Adipocyte (in vitro differentiated cells): ENCODE data around the gene DNM1.

ENCODE experiments used
- DNase-seq: peaks from one replicate; pipeline ENCODE4 v3.0.0-alpha.2; 2015; ENCODE audit warnings: low read depth
- H3K27me3 ChIP-seq: replicated peaks from 2 replicates; pipeline ENCODE4 v1.7.0; 2013; ENCODE audit warnings: mild to moderate bottlenecking, low read length, moderate library complexity; ENCODE audit not compliant: control insufficient read depth, insufficient read depth
- H3K36me3 ChIP-seq: 2 replicates; pipeline ENCODE4 v1.7.0; 2013; ENCODE audit warnings: low read length, mild to moderate bottlenecking, moderate library complexity; ENCODE audit not compliant: control insufficient read depth, insufficient read depth, severe bottlenecking
- H3K4me1 ChIP-seq: 2 replicates; pipeline ENCODE4 v1.7.0; 2013; ENCODE audit warnings: mild to moderate bottlenecking, low read length, moderate library complexity; ENCODE audit not compliant: control insufficient read depth, insufficient read depth
- H3K4me3 ChIP-seq: 2 replicates; pipeline ENCODE4 v1.7.0; 2013; ENCODE audit warnings: mild to moderate bottlenecking, low read length, moderate library complexity
- H3K9ac ChIP-seq: 2 replicates; pipeline ENCODE4 v1.7.0; 2013; ENCODE audit warnings: mild to moderate bottlenecking, low read length, moderate library complexity
- H3K9me3 ChIP-seq: 2 replicates; pipeline ENCODE4 v1.7.0; 2013; ENCODE audit warnings: mild to moderate bottlenecking, low read length, moderate library complexity; ENCODE audit not compliant: control insufficient read depth

DNM1 gene

DNA sequence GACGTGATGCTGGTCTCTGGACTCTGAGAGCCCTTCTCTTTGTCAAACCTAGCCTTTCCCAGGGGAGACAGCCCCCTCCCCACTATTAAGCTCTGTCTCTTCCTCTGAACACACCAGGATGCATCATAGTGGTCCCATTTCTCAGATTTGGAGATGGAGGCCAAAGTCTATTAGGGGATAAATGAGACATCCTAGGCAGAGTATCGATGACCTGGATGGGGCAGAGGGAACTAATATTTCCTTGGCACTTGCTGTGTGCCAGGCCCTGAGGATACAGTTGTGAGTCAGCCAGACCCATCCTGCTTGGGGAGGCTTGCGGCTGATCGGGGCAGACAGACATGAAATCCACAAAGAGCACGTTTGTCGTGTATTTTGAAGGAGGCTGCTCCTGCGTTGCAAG is 5.2 kb downstream of the DNM1 start:
- DNase-seq: no peak
- Histone ChIP-seq H3K27me3 (no peaks in the 10 kb centered on the region), H3K9ac (no peak overlapping the region), H3K4me1 (peaks cover 5% of the 10 kb centered on the region), H3K4me3 (no peak overlapping the region), H3K9me3 (no peaks in the 10 kb centered on the region), H3K36me3 (no peaks in the 10 kb centered on the region)

DNA sequence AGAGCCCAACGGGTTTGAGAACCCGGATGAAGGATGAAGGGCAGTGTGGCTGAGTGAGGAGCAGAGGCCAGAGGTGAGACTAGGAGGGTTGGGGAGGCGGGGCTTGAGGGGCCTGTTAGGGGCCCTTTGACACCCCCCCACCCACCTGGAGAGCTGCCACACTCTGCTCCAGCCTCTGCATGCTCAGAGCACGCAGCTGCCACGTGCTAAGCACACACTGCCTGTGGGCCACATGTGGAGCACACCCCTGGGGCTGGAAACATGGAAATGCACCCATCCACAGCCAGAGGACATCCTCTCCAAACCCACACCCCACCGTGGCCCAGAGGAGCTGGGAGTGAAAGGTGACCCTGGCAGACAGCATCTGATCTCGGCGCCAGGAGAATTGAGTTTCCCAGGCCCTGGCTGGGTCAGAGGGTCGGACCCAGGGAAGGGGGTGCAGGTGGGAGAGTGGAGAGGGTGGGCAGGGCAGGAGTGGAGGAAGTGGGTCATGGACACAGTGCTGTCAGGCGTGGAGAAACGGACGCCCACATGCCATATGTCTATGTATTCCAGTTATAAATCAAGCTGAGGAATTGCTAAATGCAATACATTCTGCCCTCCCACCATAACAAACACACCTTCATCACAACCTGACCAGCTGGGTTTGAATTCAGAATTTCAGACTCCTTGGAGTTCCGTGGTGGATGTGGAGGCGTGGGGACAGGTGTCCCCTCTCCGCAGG is 5.9 kb downstream of the DNM1 start:
- H3K4me1 ChIP-seq: peaks cover 5% of the 10 kb centered on the region

DNA sequence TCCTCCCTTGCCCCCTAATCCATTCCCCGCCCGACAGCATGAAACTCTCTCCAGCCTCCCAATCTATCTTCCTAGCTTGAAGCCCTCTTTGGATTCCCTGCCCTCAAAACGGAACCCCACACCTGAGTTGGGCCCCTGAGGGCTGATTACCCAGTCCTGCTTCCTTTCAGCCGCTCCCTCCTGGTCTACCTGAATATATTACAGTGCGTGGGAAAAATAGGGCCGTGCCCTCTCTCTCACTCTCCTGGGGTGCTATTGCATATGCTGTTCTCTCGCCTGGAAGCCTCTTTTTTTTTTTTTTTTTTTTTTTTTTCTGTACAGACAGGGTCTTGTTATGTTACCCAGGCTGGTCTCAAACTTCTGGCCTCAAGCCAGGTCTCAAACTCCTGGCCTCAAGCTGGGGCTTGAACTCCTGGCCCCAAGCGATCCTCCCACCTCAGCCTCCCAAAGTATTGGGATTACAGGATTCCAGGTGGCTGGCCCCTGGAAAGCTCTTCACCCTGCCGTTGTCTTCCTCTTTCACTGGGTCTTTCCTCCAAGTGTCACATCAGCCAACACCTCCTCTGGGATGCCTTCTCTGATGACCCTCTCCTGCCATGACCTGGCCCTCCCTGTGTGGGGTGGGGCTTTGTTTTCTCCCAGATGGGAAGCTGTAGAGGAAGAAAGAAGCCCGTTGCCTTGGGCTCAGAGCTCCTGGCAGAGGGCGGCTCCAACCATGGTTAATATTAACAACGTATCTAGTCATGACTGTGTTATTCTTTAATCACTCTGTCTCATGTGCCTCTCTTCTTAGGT is 8.2 kb downstream of the DNM1 start:
- Histone ChIP-seq H3K4me1 (peaks cover 19% of the 10 kb centered on the region), H3K4me3 (no peak overlapping the region), H3K9me3 (no peaks in the 10 kb centered on the region), H3K9ac (no peak overlapping the region), H3K36me3 (no peaks in the 10 kb centered on the region), H3K27me3 (no peaks in the 10 kb centered on the region)
- DNase-seq: no peak

More for the DNA sequence above, 5.9 kb downstream of the DNM1 start:
- no peak for DNase-seq
- Histone ChIP-seq H3K9ac (no peak overlapping the region), H3K9me3 (no peaks in the 10 kb centered on the region), H3K27me3 (no peaks in the 10 kb centered on the region), H3K4me3 (no peak overlapping the region), H3K36me3 (no peaks in the 10 kb centered on the region)

DNA sequence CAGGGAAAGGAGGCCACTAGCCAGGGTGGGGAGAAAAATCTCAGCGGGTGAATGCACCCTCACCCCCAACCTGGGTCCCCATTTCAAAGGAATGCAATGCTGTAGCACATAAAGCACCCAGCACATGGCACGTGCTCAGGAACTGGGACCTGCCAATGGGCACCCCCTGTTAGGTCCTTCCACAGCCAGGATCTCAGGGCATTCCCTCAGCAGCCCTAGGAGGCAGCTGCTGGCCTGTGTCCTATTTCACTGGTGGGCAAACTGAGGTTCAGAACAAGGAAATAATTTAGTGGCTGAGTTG is 8.8 kb downstream of the DNM1 start:
- no peak overlapping the region for H3K9ac ChIP-seq
- no peaks in the 10 kb centered on the region for H3K9me3 ChIP-seq
- no peaks in the 10 kb centered on the region for H3K36me3 ChIP-seq
- DNase-seq: no peak
- peaks cover 25% of the 10 kb centered on the region for H3K4me1 ChIP-seq
- no peak overlapping the region for H3K4me3 ChIP-seq
- H3K27me3 ChIP-seq: no peaks in the 10 kb centered on the region

DNA sequence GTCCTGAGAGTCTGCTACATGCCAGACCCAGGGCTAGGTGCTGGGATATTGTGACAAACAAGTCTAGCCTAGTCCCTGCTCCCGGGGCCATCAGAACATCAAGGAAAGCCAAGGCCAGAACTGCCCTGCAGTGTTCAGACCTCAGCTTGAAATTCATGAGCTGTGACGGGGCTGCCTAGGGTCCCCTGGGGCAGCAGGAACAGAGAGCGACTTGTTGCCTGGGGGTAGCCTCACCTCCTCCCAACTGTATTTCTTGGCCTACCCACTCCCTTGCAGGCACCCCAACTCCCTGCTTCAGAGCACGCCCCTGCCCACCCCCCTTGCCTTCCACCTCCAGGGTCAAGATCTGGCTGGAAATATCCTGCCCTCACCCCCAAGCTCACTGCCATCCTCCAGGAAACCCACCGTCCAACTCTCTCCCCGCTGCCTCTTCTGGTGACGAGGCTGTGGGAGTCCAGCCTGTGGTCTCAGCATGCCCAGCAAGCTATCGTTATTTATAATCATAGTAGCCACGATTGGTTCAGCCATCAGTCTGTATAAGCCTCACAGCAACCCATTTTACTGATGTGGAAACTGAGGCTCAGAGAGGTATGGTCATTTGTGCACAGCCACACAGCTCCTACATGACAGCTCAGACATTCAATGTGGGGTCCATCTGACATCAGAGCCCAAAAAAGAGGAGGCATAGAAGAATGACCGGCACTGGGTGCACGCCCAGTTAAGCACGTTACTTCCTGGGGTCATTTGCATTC is 10.7 kb downstream of the DNM1 start:
- no peak for DNase-seq
- Histone ChIP-seq H3K9me3 (no peaks in the 10 kb centered on the region), H3K27me3 (no peaks in the 10 kb centered on the region), H3K4me1 (peaks cover 24% of the 10 kb centered on the region), H3K9ac (no peak overlapping the region), H3K36me3 (no peaks in the 10 kb centered on the region), H3K4me3 (no peak overlapping the region)

GRCh38 chr9:128214571-128215490 is 11.7 kb downstream of the DNM1 start:
- no peaks in the 10 kb centered on the region for H3K27me3 ChIP-seq
- H3K4me1 ChIP-seq: peaks cover 24% of the 10 kb centered on the region
- H3K4me3 ChIP-seq: no peak overlapping the region
- H3K36me3 ChIP-seq: no peaks in the 10 kb centered on the region
- no peaks in the 10 kb centered on the region for H3K9me3 ChIP-seq
- no peak for DNase-seq
- peak overlapping the region; percentile 45 for H3K9ac ChIP-seq

- Histone ChIP-seq H3K4me1 (peaks cover 24% of the 10 kb centered on the region), H3K27me3 (no peaks in the 10 kb centered on the region), H3K9me3 (no peaks in the 10 kb centered on the region), H3K4me3 (no peak overlapping the region), H3K36me3 (no peaks in the 10 kb centered on the region), H3K9ac (peak overlapping the region; percentile 45)
- peak; percentile 51 for DNase-seq
Measured at GRCh38 chr9:128215491-128216409, 12.6 kb downstream of the DNM1 start.

DNA sequence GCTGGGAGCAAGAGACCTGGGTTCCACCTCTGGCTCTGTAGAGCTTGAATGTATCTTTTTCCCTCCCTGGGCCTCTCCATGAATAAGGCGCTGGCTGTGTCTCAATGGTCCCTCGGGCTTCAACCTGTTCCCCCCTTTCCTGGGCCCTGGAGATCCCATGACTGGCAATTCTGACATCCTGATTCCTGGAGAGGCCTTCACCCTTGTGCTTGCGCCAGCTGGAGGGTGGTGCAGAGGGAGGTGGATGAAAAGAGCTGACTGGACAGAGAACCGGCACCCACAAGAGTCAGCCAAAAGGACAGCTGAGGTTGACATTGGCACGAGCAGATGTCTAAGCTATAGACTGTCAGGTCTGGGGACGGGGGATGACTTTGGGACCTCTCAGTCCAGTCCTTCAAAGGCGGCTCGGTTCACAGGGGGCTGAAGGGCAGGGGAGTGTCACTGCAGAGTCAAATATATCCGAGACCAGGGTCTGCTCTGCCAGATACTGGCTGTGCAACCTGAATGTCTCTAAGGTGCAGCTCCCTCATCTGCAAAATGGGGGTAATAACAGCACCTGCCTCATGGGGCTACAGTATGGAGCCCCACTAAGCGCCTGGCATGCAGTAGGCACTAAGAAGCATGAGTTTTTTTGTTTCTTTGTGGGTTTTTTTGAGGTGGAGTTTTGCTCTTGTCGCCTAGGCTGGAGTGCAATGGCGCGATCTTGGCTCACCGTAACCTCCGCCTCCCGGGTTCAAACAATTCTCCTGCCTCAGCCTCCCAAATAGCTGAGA is 13.8 kb downstream of the DNM1 start:
- Histone ChIP-seq H3K9ac (peak overlapping the region; percentile 33), H3K4me3 (no peak overlapping the region), H3K4me1 (peaks cover 24% of the 10 kb centered on the region), H3K27me3 (no peaks in the 10 kb centered on the region), H3K9me3 (no peaks in the 10 kb centered on the region), H3K36me3 (no peaks in the 10 kb centered on the region)
- peak; percentile 15 for DNase-seq

- no peaks in the 10 kb centered on the region for H3K9me3 ChIP-seq
- H3K4me3 ChIP-seq: no peak overlapping the region
- DNase-seq: no peak
- no peaks in the 10 kb centered on the region for H3K27me3 ChIP-seq
- peaks cover 24% of the 10 kb centered on the region for H3K4me1 ChIP-seq
- H3K36me3 ChIP-seq: no peaks in the 10 kb centered on the region
- H3K9ac ChIP-seq: no peak overlapping the region
Measured at GRCh38 chr9:128218172-128218517, 15.0 kb downstream of the DNM1 start.
